ENCODE data around the gene ITGAD. TPM values are rescaled to one million over a fixed set of nuclear protein-coding genes. Genes with fewer than 3 reads are reported as not detected.

Gene ITGAD
- not detected in 2 replicates for total RNA-seq (2014; rRNA removed)
- percentile 3 among the genes with signal in this experiment for Bru-seq, nascent RNA
- percentile 3 among the genes with signal in this experiment for BruChase-seq, experiment 1, labeled RNA remaining after a 6-hour chase
- BruChase-seq, experiment 2, labeled RNA remaining after a 2-hour chase, result not detected
- long read RNA-seq, result 0 reads

DNA sequence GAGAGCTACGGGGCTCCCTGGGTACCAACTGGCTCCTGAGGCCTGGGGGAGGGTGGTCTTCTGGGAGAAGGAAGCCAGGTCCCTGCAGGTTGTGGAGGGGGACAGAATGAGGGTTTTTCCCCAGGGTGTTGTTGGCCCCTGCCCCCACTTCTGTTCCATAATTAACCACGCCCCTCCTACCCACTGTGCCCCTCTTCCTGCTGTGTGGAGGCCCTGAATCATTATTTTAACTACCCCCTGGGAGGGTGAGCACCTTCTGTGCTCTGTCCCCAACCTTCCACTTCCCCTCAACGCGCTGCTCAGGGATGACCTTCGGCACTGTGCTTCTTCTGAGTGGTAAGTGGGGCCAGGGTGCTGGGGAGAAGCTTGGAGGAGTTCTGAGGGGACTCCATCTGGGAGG is at the start of gene ITGAD:
ITGAD (plus strand) TSS at position 280 of the 400 bp plus-strand sequence; CDS start at position 306, 26 bp downstream.
- Histone ChIP-seq H3F3A (ENCODE audit: low read length, unreplicated experiment) (no peaks in the 10 kb centered on the region), H3K4me3 (ENCODE audit: low read length) (no peak within 1 kb of the TSS), H3K9me2 (replicated peaks; ENCODE audit: low read length) (no peaks in the 10 kb centered on the region), H3K4me1 (ENCODE audit: insufficient read depth, low read length) (no peaks in the 10 kb centered on the region), H3K4me2 (ENCODE audit: low read length) (no peak within 1 kb of the TSS), H3K36me3 (ENCODE audit: low read depth, low read length) (no peaks in the 10 kb centered on the region), H3K9ac (ENCODE audit: low read length) (no peak within 1 kb of the TSS), H3K27ac (ENCODE audit: low read length) (no peak within 1 kb of the TSS), H3K27me3 (ENCODE audit: low read length) (no peaks in the 10 kb centered on the region), H3K79me2 (ENCODE audit: low read length) (no peaks in the 10 kb centered on the region), H4K20me1 (ENCODE audit: low read length) (no peaks in the 10 kb centered on the region), H3K9me3 (ENCODE audit: low read length) (no peaks in the 10 kb centered on the region), H2AFZ (ENCODE audit: low read length) (no peak within 1 kb of the TSS)
- intact Hi-C loops (cut with micrococcal nuclease), result no loop called here
- POLR2A ChIA-PET (ENCODE audit: unreplicated experiment), result no interaction called here
- DNase-seq, result no peak
- CTCF ChIA-PET, result no interaction called here
- TF ChIP-seq EZH2phosphoT487 (IDR thresholded peaks at IDR 0.05; ENCODE audit: borderline replicate concordance, low read length), result no peak
- no peak for TF ChIP-seq EZH2 (IDR thresholded peaks at IDR 0.05; ENCODE audit: low read length, unreplicated experiment)
- TF ChIP-seq, protein P1, sequence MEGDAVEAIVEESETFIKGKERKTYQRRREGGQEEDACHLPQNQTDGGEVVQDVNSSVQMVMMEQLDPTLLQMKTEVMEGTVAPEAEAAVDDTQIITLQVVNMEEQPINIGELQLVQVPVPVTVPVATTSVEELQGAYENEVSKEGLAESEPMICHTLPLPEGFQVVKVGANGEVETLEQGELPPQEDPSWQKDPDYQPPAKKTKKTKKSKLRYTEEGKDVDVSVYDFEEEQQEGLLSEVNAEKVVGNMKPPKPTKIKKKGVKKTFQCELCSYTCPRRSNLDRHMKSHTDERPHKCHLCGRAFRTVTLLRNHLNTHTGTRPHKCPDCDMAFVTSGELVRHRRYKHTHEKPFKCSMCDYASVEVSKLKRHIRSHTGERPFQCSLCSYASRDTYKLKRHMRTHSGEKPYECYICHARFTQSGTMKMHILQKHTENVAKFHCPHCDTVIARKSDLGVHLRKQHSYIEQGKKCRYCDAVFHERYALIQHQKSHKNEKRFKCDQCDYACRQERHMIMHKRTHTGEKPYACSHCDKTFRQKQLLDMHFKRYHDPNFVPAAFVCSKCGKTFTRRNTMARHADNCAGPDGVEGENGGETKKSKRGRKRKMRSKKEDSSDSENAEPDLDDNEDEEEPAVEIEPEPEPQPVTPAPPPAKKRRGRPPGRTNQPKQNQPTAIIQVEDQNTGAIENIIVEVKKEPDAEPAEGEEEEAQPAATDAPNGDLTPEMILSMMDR (conservative IDR thresholded peaks at IDR 0.05; ENCODE audit: low read depth, low read length), result no peak
- no peak for ATAC-seq
- BruUV-seq (replicated peaks), result no TSS peak

DNA sequence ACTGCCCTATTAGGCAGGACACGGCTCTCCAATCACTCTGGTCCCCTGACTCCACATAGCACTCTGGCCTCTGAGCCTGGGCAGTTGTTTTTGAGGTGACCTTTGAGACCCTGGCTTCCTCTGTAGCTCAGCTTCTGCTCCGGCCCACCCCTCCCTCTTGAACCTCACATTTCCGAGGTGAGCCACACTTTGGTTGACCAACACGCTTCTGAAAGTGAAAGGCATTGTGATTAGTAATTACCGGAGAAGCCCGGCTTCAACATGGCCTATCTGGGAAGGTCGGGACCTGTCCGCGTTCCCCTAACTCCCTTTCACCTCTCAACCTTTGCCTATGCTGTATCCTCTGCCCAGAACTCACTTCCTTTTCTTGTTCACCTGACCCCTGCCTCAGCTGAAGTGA is 48.4 kb upstream of the ITGAD start:
- TF ChIP-seq EZH2 (IDR thresholded peaks at IDR 0.05; ENCODE audit: low read length, unreplicated experiment) (no peak), EZH2phosphoT487 (IDR thresholded peaks at IDR 0.05; ENCODE audit: borderline replicate concordance, low read length) (no peak)
- TF ChIP-seq, protein P1 (conservative IDR thresholded peaks at IDR 0.05; ENCODE audit: low read depth, low read length), result no peak
- H3K27me3 ChIP-seq (ENCODE audit: low read length), result no peaks in the 10 kb centered on the region
- H3K9me3 ChIP-seq (ENCODE audit: low read length), result no peaks in the 10 kb centered on the region
- POLR2A ChIA-PET (ENCODE audit: unreplicated experiment), result no interaction called here
- H3K36me3 ChIP-seq (ENCODE audit: low read depth, low read length), result no peaks in the 10 kb centered on the region
- no peak overlapping the region for H3K4me2 ChIP-seq (ENCODE audit: low read length)
- H3K27ac ChIP-seq (ENCODE audit: low read length), result no peak overlapping the region
- no peaks in the 10 kb centered on the region for H3F3A ChIP-seq (ENCODE audit: low read length, unreplicated experiment)
- no peak overlapping the region for H3K9ac ChIP-seq (ENCODE audit: low read length)
- H3K79me2 ChIP-seq (ENCODE audit: low read length), result no peaks in the 10 kb centered on the region
- CTCF ChIA-PET, result no interaction called here
- H2AFZ ChIP-seq (ENCODE audit: low read length), result no peak overlapping the region
- intact Hi-C loops (cut with micrococcal nuclease), result no loop called here
- no peak for DNase-seq
- no peaks in the 10 kb centered on the region for H4K20me1 ChIP-seq (ENCODE audit: low read length)
- ATAC-seq, result no peak
- H3K9me2 ChIP-seq (replicated peaks; ENCODE audit: low read length), result no peaks in the 10 kb centered on the region
- H3K4me1 ChIP-seq (ENCODE audit: insufficient read depth, low read length), result no peaks in the 10 kb centered on the region
- BruUV-seq (replicated peaks), result no TSS peak
- no peak overlapping the region for H3K4me3 ChIP-seq (ENCODE audit: low read length)

DNA sequence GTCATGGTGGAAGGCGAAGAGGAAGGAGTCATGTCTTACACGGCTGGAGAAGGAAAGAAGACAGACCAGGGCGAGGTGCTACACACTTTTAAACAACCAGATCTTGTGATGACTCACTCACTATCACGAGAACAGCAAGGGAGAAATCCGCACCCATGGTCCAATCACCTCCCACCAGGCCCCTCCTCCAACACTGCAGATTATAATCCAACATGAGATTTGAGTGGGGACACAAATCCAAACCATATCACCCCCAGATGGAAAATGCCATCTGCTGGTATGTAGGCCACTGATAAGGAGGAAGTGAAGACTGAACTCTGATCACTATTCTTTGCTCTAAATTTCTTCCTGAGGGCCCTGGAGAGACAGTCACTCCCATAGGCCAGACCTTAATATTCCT is 45.7 kb upstream of the ITGAD start:
- Histone ChIP-seq H3K36me3 (ENCODE audit: low read depth, low read length) (no peaks in the 10 kb centered on the region), H3F3A (ENCODE audit: low read length, unreplicated experiment) (no peaks in the 10 kb centered on the region), H3K4me3 (ENCODE audit: low read length) (no peak overlapping the region), H3K27me3 (ENCODE audit: low read length) (no peaks in the 10 kb centered on the region; the same call in 1 of the 2 replicates), H2AFZ (ENCODE audit: low read length) (no peak overlapping the region), H3K9ac (ENCODE audit: low read length) (no peak overlapping the region), H3K79me2 (ENCODE audit: low read length) (no peaks in the 10 kb centered on the region), H3K9me3 (ENCODE audit: low read length) (no peaks in the 10 kb centered on the region), H3K4me2 (ENCODE audit: low read length) (no peak overlapping the region), H3K27ac (ENCODE audit: low read length) (no peak overlapping the region), H4K20me1 (ENCODE audit: low read length) (no peaks in the 10 kb centered on the region), H3K4me1 (ENCODE audit: insufficient read depth, low read length) (no peaks in the 10 kb centered on the region), H3K9me2 (replicated peaks; ENCODE audit: low read length) (no peaks in the 10 kb centered on the region)
- TF ChIP-seq EZH2 (IDR thresholded peaks at IDR 0.05; ENCODE audit: low read length, unreplicated experiment), result no peak
- TF ChIP-seq, protein P1 (conservative IDR thresholded peaks at IDR 0.05; ENCODE audit: low read depth, low read length), result no peak
- TF ChIP-seq EZH2phosphoT487 (IDR thresholded peaks at IDR 0.05; ENCODE audit: borderline replicate concordance, low read length), result no peak
- ATAC-seq (no peak), DNase-seq (no peak)
- no TSS peak for BruUV-seq (replicated peaks)
- intact Hi-C loops (cut with micrococcal nuclease), result no loop called here
- ChIA-PET POLR2A (ENCODE audit: unreplicated experiment) (no interaction called here), CTCF (no interaction called here)

All from PC-3 (cell line).